HepG2 (cell line): ENCODE data around the gene RGS19. TPM values are rescaled to one million over a fixed set of nuclear protein-coding genes. Genes with fewer than 3 reads are reported as not detected.

Experiments used
- BRF2 ChIP-seq: sonication (generic); formaldehyde crosslinking; IDR thresholded peaks from 2 replicates; pipeline ENCODE4 v1.8.1; 2022; ENCODE audit warnings: mild to moderate bottlenecking, missing genetic modification reagents
- GLI4 ChIP-seq: sonication (generic); formaldehyde crosslinking; IDR thresholded peaks from 2 replicates; pipeline ENCODE4 v1.5.1; 2020; ENCODE audit warnings: missing genetic modification reagents, mild to moderate bottlenecking, moderate library complexity, borderline replicate concordance
- KDM4B ChIP-seq: sonication (generic); formaldehyde crosslinking; IDR thresholded peaks from 2 replicates; pipeline ENCODE4 v1.4.0; 2020; ENCODE audit warnings: missing genetic modification reagents
- KLF12 ChIP-seq: sonication (generic); formaldehyde crosslinking; IDR thresholded peaks from 2 replicates; pipeline ENCODE4 v1.4.0; 2020; ENCODE audit warnings: missing genetic modification reagents, borderline replicate concordance
- MEIS1 ChIP-seq: sonication (generic); formaldehyde crosslinking; IDR thresholded peaks from 2 replicates; pipeline ENCODE4 v1.9.0; 2021; ENCODE audit warnings: mild to moderate bottlenecking, missing genetic modification reagents, moderate library complexity, borderline replicate concordance
- PAF1 ChIP-seq: IDR thresholded peaks from 2 replicates; pipeline ENCODE4 v1.6.1; 2016; ENCODE audit warnings: missing genetic modification reagents, missing compliant biosample characterization
- RFX1 ChIP-seq: fragments of 450-650 bp; IDR thresholded peaks from 2 replicates; pipeline ENCODE4 v1.6.1; 2017
- SPEN ChIP-seq: sonication (generic); formaldehyde crosslinking; IDR thresholded peaks from 2 replicates; pipeline ENCODE4 v1.5.1; 2020; ENCODE audit warnings: low read depth, mild to moderate bottlenecking, missing genetic modification reagents
- U2AF2 ChIP-seq: fragments of 200-400 bp; formaldehyde crosslinking; IDR thresholded peaks from 2 replicates; pipeline ENCODE4 v1.6.1; 2017; ENCODE audit warnings: low read depth, mild to moderate bottlenecking, low read length
- YEATS4 ChIP-seq: sonication (generic); formaldehyde crosslinking; IDR thresholded peaks from 2 replicates; pipeline ENCODE4 v1.4.0; 2020; ENCODE audit warnings: missing genetic modification reagents, borderline replicate concordance
- ZBTB14 ChIP-seq: sonication (generic); formaldehyde crosslinking; IDR thresholded peaks from 2 replicates; pipeline ENCODE4 v1.4.0; 2020; ENCODE audit warnings: missing genetic modification reagents
- ZNF563 ChIP-seq: sonication (generic); formaldehyde crosslinking; IDR thresholded peaks from 2 replicates; pipeline ENCODE4 v1.8.0; 2022; ENCODE audit warnings: mild to moderate bottlenecking, moderate library complexity, missing genetic modification reagents
- ZNF687 ChIP-seq: sonication (generic); formaldehyde crosslinking; IDR thresholded peaks from 2 replicates; pipeline ENCODE4 v1.5.1; 2020; ENCODE audit warnings: mild to moderate bottlenecking, missing genetic modification reagents, moderate library complexity
- ZNF704 ChIP-seq: sonication (generic); formaldehyde crosslinking; IDR thresholded peaks from 2 replicates; pipeline ENCODE4 v1.8.1; 2023; ENCODE audit warnings: mild to moderate bottlenecking, inconsistent platforms, moderate library complexity, missing genetic modification reagents, borderline replicate concordance
- polyA plus RNA-seq, 8 experiments: library from polyadenylated mRNA; depleted of rRNA in 3 of 8; stranded (reverse) in 7 of 8; unstranded in 1 of 8; fragments of >200 nt; fragmentation: Illumina TruSeq in 4 of 8; extraction: Trizol in 4 of 8; gene quantifications; 2 replicates each; pipeline versions ENCODE4 v1.2.1 to v1.2.3, GENCODE V29; 2011 to 2016; ENCODE audit warnings: low read depth in 4 of 8, missing spikeins in 1 of 8, mixed read lengths in 1 of 8; ENCODE audit not compliant: insufficient read depth in 1 of 8
- total RNA-seq, 5 experiments: library from RNA; depleted of rRNA; stranded (reverse); fragments of >200 nt; fragmentation: Illumina TruSeq; extraction: Trizol; gene quantifications; 2 replicates each; pipeline ENCODE4 v1.2.3, GENCODE V29; 2016; ENCODE audit warnings: low read depth in 1 of 5
- TF ChIP-seq, protein P1 (sequence below): sonication (generic); formaldehyde crosslinking; IDR thresholded peaks from 2 replicates; pipeline ENCODE4 v1.5.0; 2020; ENCODE audit warnings: mild to moderate bottlenecking, missing genetic modification reagents, borderline replicate concordance
- TF ChIP-seq, protein P2 (sequence below): sonication (generic); formaldehyde crosslinking; IDR thresholded peaks from 2 replicates; pipeline ENCODE4 v1.4.0; 2020; ENCODE audit warnings: missing genetic modification reagents

The RGS19 gene
- total and polyA plus RNA-seq, 2 of the 13 experiments (the other 11 are each of a cell fraction or from before 2014, with no cell fraction given): 10.7 to 11.9 TPM

DNA sequence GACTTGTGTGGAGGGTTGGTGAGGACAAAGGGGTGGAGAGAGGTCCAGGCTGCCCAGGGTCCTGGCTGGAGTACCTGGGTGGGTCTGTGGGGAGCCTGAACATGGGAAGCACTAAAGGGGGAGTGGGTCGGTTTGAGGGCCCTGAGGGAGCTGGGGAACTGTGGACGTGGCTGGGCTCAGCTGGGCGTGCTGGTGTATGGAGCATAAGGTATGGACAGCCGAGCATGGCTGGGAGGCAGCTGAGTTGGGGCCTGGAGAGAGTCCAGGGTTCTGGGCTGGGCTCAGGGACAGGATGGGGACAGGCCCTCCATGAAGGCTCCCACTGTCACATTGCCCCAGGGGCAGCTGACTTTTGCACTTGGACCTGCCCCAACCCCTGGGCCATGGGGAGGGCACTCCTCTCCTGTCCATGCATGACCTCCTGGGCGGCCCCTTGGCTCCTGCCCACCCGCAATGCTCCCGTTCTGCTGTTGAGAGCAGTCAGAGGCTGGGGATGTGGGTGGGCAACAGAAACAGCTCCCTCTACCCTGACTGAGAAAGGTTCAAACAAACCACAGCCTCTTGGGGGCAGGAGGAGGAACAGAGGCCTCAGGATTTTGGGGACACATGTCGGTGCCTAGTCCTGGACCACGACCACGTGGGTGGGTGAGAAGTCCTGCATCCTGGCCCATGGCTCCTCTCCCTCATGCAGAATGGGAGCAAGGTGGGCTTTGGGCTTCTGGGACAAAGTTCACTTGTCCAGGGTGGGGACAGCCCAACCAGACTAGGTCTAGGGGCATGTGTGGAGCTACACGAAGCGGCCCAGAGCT, 38.9 kb downstream of the RGS19 start (continued):
- no peak for TF ChIP-seq GLI4 (CRISPR knock-in tag)
- TF ChIP-seq ZNF563 (CRISPR knock-in tag): no peak
- peak; percentile 70 for TF ChIP-seq ZNF687 (CRISPR knock-in tag)
- TF ChIP-seq PAF1 (CRISPR knock-in tag): peak; percentile 92; the same call in 1 of the 2 replicates
- TF ChIP-seq, protein P1, sequence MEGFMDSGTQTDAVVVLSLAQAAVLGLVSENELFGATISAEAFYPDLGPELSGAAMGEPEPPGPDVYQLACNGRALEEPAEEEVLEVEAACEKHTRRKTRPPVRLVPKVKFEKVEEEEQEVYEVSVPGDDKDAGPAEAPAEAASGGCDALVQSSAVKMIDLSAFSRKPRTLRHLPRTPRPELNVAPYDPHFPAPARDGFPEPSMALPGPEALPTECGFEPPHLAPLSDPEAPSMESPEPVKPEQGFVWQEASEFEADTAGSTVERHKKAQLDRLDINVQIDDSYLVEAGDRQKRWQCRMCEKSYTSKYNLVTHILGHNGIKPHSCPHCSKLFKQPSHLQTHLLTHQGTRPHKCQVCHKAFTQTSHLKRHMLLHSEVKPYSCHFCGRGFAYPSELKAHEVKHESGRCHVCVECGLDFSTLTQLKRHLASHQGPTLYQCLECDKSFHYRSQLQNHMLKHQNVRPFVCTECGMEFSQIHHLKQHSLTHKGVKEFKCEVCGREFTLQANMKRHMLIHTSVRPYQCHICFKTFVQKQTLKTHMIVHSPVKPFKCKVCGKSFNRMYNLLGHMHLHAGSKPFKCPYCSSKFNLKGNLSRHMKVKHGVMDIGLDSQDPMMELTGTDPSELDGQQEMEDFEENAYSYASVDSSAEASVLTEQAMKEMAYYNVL (CRISPR knock-in tag): peak; percentile 86
- no peak for TF ChIP-seq SPEN (CRISPR knock-in tag)
- no peak for TF ChIP-seq MEIS1 (CRISPR knock-in tag)
- TF ChIP-seq KLF12 (CRISPR knock-in tag): no peak
- TF ChIP-seq ZBTB14 (CRISPR knock-in tag): no peak
- no peak; the same call in 1 of the 2 replicates for TF ChIP-seq YEATS4 (CRISPR knock-in tag)
- 0 out of 2 replicates have a peak, but pooled peaks have one; percentile 17 for TF ChIP-seq ZNF704
- no peak for TF ChIP-seq U2AF2
- TF ChIP-seq, protein P2, sequence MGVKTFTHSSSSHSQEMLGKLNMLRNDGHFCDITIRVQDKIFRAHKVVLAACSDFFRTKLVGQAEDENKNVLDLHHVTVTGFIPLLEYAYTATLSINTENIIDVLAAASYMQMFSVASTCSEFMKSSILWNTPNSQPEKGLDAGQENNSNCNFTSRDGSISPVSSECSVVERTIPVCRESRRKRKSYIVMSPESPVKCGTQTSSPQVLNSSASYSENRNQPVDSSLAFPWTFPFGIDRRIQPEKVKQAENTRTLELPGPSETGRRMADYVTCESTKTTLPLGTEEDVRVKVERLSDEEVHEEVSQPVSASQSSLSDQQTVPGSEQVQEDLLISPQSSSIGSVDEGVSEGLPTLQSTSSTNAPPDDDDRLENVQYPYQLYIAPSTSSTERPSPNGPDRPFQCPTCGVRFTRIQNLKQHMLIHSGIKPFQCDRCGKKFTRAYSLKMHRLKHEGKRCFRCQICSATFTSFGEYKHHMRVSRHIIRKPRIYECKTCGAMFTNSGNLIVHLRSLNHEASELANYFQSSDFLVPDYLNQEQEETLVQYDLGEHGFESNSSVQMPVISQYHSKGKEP: no peak
- 0 out of 2 replicates have a peak, but pooled peaks have one; percentile 37 for TF ChIP-seq KDM4B
- no peak for TF ChIP-seq RFX1
- no peak for TF ChIP-seq BRF2 (CRISPR knock-in tag)
